Lung (tissue), 12 donors: Measurements from ENCODE around the gene PLA2G10. TPM values are rescaled to one million over a fixed set of nuclear protein-coding genes. Genes with fewer than 3 reads are reported as not detected.
A peak's percentile ranks its signal among the peaks of the same experiment; 100 is the strongest.
"Not testable (repeated sequence)": the region's sequence is repeated elsewhere in the genome, so short reads cannot be mapped to it uniquely, and the experiment has no call there.

Experiments
- ATAC-seq: fragments of 200-7000 bp; cut with Tn5 transposase; one replicate; pipeline ENCODE4 v1.9.1; 2020; ENCODE audit warnings: moderate number of reproducible peaks; ENCODE audit not compliant: insufficient read depth, low FRiP score
- DNase-seq, 3 donors: peaks; one replicate each; pipeline ENCODE4 v3.0.0-alpha.2; 2013 to 2017
- H3K27ac ChIP-seq, 2 donors: one replicate each; pipeline ENCODE4 v1.5.1; 2013; ENCODE audit warnings: mild to moderate bottlenecking in 2 of 2, moderate library complexity in 2 of 2, control low read depth in 1 of 2, inconsistent platforms in 1 of 2, low read depth in 1 of 2, low read length in 1 of 2
- H3K27me3 ChIP-seq, 3 donors: one replicate each; pipeline ENCODE4 v1.5.1; 2013; ENCODE audit warnings: low read length in 2 of 3; ENCODE audit not compliant: control insufficient read depth in 3 of 3, insufficient read depth in 3 of 3
- H3K36me3 ChIP-seq, 4 donors: one replicate each; pipeline ENCODE4 v1.5.1; 2013; ENCODE audit warnings: low read length in 4 of 4, mild to moderate bottlenecking in 1 of 4, moderate library complexity in 1 of 4; ENCODE audit not compliant: control insufficient read depth in 4 of 4, insufficient read depth in 4 of 4
- H3K4me1 ChIP-seq, 5 donors: one replicate each; pipeline ENCODE4 v1.5.1; 2013; ENCODE audit warnings: low read length in 5 of 5, mild to moderate bottlenecking in 2 of 5, moderate library complexity in 1 of 5; ENCODE audit not compliant: control insufficient read depth in 5 of 5, insufficient read depth in 5 of 5
- H3K4me3 ChIP-seq: one replicate; pipeline ENCODE4 v1.5.1; 2013; ENCODE audit warnings: mild to moderate bottlenecking, control low read depth, moderate library complexity
- H3K9ac ChIP-seq, 2 donors: one replicate each; pipeline ENCODE4 v1.5.1; 2013; ENCODE audit warnings: low read length in 2 of 2, control low read depth in 1 of 2; ENCODE audit not compliant: insufficient read depth in 1 of 2
- H3K9me3 ChIP-seq, 4 donors: one replicate each; pipeline ENCODE4 v1.5.1; 2013; ENCODE audit warnings: low read length in 3 of 4, mild to moderate bottlenecking in 1 of 4, moderate library complexity in 1 of 4; ENCODE audit not compliant: control insufficient read depth in 4 of 4, insufficient read depth in 3 of 4
- CTCF ChIP-seq: IDR thresholded peaks from 2 replicates; pipeline ENCODE4 v1.5.1; 2012; ENCODE audit warnings: mild to moderate bottlenecking; ENCODE audit errors: control extremely low read depth, extremely low read depth
- WGBS, 2 donors: extraction: QIAGEN DNeasy Blood & Tissue Kit; methylation state at CpG; one replicate each; pipeline ENCODE4 v1.1.7; 2013; 5-methylcytosine and 5-hydroxymethylcytosine counted together
- polyA plus RNA-seq, 2 donors: library from polyadenylated mRNA; stranded (reverse); fragments of 200-250 nt; gene quantifications; one replicate each; pipeline ENCODE4 v1.2.1, GENCODE V29; 2013
- total RNA-seq, 2 donors: library from RNA; depleted of rRNA in 1 of 2; stranded (reverse); fragments of >200 nt in 1 of 2; gene quantifications; one replicate each; pipeline ENCODE4 v1.2.1, GENCODE V29; 2014 to 2021
- donor health status: control.
- donor health status: control.
- donor health status: Bipolar disorder and iron deficiency.
- donor health status: healthy.
- donor health status: DM: yes; HTN: yes; CAD: no.

Gene PLA2G10
- total and polyA plus RNA-seq, 4 donors = 0.40 to 10.1 (median 5.7) TPM

GRCh38 chr16:14640538-14640937 lies 53.6 kb downstream of the PLA2G10 start:
- DNase-seq (no peak), ATAC-seq (no peak)
- no peaks in the 10 kb centered on the region for H3K9me3 ChIP-seq
- no peak overlapping the region for H3K9ac ChIP-seq
- H3K27ac ChIP-seq = no peak overlapping the region
- no peak overlapping the region for H3K4me3 ChIP-seq
- peaks cover 6 to 22% (median 12%) of the 10 kb centered on the region in 4 donors for H3K36me3 ChIP-seq
- no peak for TF ChIP-seq CTCF
- peaks cover 0 to 5% (median 0%) of the 10 kb centered on the region in 5 donors for H3K4me1 ChIP-seq
- H3K27me3 ChIP-seq = no peaks in the 10 kb centered on the region
- 85 to 90% methylated on average over 10 of the region's 10 CpGs for WGBS, 2 donors

- not testable (repeated sequence) for H3K27me3 ChIP-seq, H3K9ac ChIP-seq, H3K36me3 ChIP-seq, H3K4me3 ChIP-seq, DNase-seq, H3K9me3 ChIP-seq, ATAC-seq
- Histone ChIP-seq H3K27ac (peak overlapping the region in 1 of 2 donors; percentile 33), H3K4me1 (peaks cover 0 to 14% (median 8%) of the 10 kb centered on the region in 5 donors)
- 65 to 80% methylated on average over 1 of the region's 1 CpG for WGBS, 2 donors
Observed at GRCh38 chr16:14636951-14637240, 57.2 kb downstream of the PLA2G10 start.

- H3K27me3 ChIP-seq, H3K4me3 ChIP-seq, H3K9ac ChIP-seq, H3K36me3 ChIP-seq, ATAC-seq, H3K9me3 ChIP-seq: not testable (repeated sequence)
- WGBS, 2 donors = 62 to 78% methylated on average over 17 of the region's 17 CpGs
- Histone ChIP-seq H3K4me1 (peaks cover 0 to 15% (median 9%) of the 10 kb centered on the region in 5 donors), H3K27ac (peak overlapping the region in 1 of 2 donors; percentile 80)
- peak in 1 of 3 donors; percentile 21 for DNase-seq
Observed at GRCh38 chr16:14636179-14636950, 57.7 kb downstream of the PLA2G10 start.

GRCh38 chr16:14635395-14636165 lies 58.5 kb downstream of the PLA2G10 start:
- H3K9ac ChIP-seq = no peak overlapping the region
- ATAC-seq (no peak), DNase-seq (no peak)
- WGBS, 2 donors = 87 to 89% methylated on average over 12 of the region's 12 CpGs
- H3K4me1 ChIP-seq = peaks cover 0 to 14% (median 9%) of the 10 kb centered on the region in 5 donors
- peaks cover 0 to 8% (median under 1%) of the 10 kb centered on the region in 4 donors for H3K36me3 ChIP-seq
- peak overlapping the region in 1 of 2 donors; percentile 41 for H3K27ac ChIP-seq
- H3K4me3 ChIP-seq = no peak overlapping the region
- H3K27me3 ChIP-seq = no peaks in the 10 kb centered on the region
- H3K9me3 ChIP-seq = no peaks in the 10 kb centered on the region
- no peak for TF ChIP-seq CTCF
